Measurements from ENCODE around the gene NEK4.
"Not testable (repeated sequence)": the region's sequence is repeated elsewhere in the genome, so short reads cannot be mapped to it uniquely, and the experiment has no call there.

The NEK4 gene

DNA sequence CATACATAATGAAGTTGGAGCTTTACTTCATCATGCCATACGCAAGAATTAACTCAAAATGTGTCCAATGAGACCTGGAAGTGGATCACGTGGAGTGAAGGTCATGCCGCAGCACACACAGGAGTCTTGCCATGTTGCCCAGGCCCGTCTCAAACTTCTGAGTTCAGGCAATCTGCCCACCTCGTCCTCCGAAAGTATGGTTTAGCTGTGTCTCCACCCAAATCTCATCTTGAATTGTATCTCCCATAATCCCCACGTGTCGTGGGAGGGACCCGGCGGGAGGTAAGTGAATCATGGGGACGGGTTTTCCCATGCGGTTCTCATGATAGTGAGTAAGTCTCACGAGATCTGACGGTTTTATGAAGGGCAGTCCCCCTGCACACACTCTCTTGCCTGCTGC is 39.1 kb downstream of the NEK4 start:
- DNase-seq (ENCODE audit: low read depth), result no peak

DNA sequence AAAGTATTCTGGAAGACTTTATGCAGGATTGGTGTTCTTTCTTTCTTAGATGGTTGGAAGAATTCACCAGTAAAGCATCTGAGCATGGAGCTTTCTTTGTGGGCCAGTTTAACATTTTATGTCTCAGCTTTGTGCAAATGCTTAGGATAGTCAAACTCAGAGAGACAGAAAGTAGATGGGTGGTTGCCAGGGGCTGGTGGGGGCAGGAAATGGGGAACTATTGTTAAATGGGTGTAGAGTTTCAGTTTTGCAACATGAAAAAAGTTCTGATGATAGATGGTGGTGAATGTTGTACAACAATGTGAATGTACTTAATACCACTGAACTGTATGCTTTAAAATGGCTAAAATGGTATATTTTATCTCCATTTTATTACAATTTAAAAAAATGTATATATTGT is 40.1 kb downstream of the NEK4 start:
- DNase-seq (ENCODE audit: low read depth), result no peak

DNA sequence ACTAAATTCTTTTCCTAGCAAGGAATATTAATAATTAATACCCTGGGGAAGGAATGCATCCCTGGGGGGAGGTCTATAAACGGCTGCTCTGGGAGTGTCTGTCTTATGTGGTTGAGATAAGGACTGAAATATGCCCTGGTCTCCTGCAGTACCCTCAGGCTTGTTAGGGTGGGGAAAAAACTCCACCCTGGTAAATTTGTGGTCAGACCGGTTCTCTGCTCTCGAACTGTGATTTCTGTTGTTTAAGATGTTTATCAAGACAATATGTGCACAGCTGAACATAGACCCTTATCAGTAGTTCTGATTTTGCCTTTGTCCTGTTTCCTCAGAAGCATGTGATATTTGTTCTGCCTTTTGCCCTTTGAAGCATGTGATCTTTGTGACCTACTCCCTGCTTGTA is 42.0 kb downstream of the NEK4 start:
- not testable (repeated sequence) for DNase-seq (ENCODE audit: low read depth)

DNA sequence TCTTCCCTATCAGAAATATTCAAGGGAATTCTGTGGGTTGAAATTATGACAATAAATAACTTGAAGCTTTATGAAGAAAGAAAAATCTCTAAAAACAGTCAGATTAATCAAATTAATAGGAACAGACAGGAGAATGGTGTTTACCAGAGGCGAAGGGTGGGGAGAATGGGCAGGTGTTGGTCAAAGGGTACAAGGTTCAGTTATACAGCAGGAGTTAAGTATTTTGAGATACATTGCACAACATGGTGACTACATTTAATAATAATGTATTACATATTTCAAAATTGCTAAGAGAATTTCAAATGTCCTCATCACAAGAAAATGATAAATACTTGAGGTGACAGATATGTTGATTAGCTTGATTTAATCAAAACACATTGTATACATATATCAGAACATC is 46.2 kb downstream of the NEK4 start:
- no peak for DNase-seq (ENCODE audit: low read depth)

DNA sequence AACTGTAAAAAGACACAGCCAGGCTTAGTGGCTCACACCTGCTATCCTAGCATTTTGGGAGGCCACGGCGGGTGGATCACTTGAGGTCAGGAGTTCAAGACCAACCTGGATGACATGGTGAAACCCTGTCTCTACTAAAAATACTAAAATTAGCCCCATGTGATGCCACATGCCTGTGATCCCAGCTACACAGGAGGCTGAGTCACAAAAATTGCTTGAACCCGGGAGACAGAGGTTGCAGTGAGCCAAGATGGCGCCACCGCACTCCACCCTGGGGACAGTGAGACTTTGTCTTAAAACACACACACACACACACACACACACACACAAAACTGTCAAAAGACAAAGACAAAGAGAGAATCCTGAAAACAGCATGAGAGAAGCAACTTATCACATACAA is 46.8 kb downstream of the NEK4 start:
- DNase-seq (ENCODE audit: low read depth), result no peak

DNA sequence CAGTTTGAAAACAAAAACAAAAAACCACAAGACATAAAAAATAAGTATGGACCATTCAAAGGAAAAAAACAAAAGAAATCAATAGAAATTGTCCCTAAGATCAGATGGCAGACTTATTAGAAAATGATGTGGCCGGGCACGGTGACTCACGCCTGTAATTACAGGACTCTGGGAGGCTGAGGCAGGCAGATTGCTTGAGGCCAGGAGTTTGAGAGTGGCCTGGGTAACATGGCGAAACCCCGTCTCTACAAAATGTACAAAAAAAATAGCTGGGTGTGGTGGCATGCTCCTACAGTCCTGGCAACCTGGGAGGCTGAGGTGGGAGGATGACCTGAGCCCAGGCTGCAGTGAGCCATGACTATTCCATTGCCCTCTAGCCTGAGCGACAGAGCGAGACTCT is 48.2 kb downstream of the NEK4 start:
- DNase-seq (ENCODE audit: low read depth), result no peak

DNA sequence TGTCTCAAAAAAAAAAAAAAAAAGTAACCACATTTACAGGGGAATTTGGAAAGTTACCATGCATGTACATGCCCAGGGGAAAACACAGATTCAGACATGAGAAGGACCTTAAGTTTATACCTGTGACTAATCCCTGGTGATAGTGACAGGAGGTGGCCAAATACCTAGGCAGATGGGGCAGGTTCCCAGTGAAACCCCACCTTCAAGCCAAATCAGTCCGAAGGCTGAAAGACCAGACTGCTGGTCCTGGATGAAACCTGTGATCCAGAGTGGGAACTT is 49.1 kb downstream of the NEK4 start:
- DNase-seq (ENCODE audit: low read depth), result no peak

DNA sequence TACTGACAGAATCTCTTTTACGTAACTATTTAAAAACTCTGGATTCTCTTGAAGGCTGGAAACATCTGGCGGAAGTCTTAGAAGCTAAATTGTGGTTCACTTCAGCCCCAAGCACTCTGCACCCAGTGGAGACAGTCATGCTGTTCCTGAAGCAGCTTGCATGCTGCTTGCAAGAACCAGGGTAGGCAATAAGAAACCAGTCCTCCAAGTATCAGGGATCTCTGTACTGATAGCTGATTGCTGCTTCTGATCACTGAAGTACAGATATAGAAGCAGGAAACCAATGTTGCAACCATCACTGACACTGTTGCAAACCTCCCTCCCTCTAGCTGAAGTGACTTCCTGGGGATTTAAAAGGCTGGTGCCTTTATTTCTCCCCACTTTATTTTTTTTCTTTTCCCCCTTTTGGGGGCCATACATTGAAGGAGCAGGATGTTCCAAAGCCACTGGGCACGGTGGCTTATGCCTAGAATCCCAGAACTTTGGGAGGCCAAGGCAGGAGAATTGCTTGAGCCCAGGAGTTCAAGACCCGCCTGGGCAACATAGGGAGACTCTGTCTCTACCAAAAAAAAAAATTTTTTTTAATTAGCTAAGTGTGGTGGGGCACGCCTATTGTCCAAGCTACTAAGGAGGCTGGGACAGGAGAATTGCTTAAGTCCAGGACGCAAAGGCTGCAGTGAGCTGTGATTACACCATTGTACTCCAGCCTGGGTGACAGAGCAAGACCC is 49.6 kb downstream of the NEK4 start:
- DNase-seq (ENCODE audit: low read depth), result no peak

DNA sequence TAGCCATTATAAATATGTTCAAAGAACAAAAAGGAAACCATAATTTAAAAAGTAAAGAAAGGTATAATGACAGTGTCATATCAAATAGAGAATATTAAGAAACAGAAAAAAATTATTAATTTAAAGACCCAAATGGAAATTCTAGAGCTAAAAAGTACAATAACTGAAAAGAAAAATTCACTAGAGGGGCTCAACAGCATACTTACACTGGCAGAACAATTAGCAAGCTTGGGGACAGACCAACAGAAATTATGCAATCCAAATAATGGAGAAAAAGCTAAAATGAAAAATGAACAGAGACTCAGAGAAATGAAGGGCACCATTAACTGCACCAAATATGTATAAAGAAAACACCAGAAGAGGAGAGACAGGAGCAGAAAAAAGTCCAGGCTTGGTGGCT is 51.1 kb downstream of the NEK4 start:
- DNase-seq (ENCODE audit: low read depth), result no peak

DNA sequence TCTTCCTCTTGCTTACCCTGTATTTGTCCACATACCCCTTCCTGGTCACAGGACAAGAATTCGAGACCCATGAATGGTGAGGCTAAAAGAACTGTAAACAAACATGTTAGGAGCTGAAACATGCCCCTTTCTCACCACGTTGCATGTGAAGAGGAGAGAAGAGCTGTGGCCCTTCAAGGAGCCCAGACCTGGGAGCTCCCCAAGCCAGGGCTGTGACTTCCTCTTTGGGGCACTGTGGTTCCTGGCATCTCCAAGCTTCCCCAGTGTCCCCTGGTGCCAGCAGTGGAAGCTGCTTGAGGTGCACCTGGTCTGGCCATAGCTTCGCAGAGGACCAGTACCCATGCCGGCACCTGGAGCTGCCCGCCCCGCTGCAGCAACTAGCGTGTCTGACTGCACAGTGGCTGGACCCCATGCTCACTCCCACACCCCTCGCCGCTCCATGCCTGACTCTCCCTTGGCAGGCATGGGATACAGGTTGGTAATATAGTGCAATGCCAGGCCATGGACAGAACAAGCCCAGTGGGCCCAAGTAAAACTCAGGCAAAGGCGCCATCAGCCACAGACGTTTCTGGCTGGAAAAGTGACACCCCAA is 54.9 kb downstream of the NEK4 start:
- no peak for DNase-seq (ENCODE audit: low read depth)

DNA sequence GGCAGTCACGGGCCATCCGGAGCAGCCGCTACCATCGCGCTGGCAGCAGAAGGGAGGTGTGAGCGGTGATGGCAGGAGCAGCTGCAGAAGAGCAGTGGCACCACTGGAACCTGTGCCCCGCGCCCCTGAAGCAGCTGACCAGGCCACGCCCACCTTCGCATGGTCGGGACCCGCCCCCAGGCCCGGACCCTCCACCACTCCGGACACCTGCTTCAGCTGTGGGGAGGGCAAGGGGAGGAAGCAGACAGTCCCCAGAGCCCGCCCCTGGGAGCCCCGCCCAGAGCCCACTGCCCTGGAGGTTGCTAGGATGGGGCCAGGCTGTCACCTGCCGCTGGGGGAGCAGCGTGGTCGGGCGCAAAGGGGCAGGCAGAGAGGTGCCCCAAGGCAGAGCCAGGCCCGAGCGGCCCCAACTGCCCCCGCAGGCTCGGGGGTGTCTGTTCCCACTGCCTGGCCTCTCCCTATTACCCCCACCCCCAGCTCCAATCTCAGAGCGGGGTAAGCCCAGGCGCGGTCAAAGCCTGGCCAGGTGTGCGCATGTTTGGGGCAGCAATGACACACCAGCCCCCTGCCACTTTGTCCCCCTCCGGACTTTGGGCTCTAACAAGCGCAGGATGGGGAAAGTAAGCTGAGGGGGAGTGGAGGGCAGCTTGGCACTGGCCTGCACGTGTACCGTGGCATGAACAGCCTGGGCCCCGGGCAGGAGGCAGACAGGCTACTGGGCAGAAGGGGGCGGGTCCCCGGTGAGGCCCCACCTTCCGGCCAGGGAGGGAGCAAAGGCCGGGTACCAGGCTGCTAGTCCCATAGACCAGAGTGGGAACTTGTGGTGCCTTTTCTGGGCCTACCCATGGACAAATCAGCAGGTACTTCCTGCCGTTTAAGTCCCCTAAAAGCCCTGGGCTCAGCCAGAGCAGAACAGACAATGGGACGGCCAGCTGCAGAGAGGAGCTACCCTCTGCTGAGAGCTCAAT is 56.1 kb downstream of the NEK4 start:
- DNase-seq (ENCODE audit: low read depth), result no peak

DNA sequence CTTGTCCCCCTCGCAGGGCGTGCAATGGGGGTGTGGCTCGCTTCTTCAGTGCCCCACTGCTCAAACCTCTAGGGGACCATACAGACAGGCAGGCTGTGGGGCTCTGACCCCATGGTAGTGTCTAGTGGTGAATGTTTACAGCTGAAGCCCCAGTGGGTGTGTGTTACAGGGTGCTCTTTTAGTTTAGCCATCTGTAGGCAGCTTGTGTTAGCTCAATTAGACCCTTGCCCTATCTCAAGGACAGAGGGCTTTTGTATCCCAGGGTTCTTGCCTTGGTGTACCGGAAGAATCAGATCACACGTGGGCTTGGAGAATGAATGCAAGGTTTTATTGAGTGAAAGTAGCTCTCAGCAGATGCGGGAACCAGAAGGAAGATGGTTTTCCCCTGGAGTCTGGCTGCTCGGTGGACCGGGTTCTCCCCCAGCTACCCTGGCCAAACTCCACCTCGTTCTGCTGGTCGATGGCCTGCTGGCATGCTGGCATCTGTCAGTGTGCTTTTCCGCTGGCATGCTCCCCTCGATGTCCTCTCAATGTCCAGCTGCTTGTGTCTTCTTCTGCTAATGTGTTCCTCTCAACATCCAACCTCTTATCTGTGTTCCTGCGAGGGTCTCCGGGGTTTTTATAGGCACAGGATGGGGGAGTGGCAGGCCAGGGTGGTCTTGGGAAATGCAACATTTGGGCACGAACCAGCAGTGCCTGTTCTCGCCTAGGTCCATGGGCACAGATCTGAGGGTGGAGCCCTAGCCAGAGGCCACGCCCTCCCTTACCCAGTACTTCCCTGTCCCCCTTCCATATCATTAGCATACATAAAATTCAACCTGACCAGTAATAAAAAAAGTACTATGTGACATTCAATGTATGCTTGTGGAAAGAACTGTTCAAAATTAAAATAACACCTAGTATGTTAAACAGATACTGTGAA is 58.2 kb downstream of the NEK4 start:
- DNase-seq (ENCODE audit: low read depth), result no peak

DNA sequence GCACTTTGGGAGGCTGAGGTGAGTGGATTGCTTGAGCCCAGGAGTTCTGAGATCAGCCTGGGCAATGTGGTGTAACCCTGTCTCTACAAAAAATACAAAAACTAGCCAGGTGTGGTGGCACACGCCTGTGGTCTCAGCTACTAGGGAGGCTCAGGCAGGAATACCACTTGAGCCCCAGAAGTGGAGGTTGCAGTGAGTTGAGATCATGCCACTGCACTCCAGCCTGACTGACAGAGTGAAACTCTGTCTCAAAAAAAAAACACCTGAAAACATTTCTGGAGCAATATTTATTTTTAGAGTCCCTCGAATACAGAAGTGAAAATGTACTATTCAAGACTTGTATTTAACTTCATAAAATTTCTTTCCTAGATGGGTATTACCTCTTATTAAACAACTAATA is 60.2 kb downstream of the NEK4 start:
- no peak for DNase-seq (ENCODE audit: low read depth)

DNA sequence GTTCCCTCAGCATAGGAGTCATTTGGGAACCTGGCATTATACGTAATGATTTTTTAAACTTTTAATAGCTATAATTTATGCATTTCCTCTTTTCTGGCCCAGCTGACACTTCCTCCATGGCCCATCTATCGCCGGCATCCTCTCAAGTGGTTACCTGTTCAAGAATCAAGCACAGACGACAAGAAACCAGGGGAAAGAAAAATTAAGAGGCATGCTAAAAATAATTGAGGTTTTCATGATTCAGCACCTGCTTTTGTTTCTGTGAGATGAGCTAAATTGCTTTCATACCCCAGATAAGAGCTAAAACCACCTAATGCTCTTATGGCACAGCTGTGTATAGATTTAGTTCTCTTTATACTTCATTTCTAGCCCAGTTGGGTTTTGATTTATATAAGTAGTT is 63.2 kb downstream of the NEK4 start:
- DNase-seq (ENCODE audit: low read depth), result no peak

DNA sequence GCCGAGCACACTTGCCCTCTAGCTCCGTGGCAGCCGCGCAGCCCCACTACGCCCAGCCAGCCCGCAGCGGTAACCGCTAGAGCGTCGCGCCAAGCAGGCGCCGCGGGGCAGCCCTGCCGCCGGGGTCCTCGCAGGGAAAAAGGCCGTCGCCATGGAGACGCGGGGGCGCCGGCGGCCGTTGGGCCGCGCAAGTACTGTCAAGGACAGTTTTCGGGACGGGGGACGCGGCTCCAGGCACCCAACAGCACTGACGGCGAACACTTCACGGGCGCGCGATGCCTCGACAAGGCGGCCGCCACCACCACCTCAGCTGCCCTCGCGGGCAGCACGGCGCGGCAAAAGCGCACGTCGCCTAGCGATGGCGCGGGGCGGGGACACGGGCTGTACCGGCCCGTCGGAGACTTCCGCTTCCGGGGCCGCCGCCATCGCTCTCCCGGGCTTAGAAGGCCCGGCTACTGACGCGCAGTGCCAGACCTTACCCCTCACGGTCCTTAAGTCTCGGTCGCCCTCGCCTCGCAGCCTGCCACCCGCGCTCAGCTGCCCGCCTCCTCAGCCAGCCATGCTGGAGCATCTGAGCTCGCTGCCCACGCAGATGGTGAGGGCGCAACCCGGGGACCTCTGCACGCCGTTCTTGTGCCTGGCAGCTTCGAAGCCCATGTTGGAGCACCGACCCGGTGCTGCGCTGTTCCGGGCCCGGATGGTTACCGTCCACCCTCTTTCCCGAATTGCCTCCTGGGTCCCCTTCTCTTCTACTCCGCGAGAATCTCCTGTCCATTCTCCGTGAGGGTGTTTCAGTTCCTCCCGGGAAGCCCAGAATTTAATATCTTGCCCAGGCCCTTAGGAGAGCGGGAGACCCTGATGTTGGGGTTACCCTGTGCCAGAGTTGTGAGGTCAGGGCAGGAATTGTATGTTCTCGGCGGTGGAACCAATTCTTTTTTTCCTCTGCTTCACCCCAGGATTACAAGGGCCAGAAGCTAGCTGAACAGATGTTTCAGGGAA is 64.8 kb downstream of the NEK4 start, which contains the start of the genes GLT8D1 and SPCS1:
Gene GLT8D1 (minus strand): TSS at position 104 of the 999 bp plus-strand sequence. CDS start 5,331 bp downstream, outside the sequence.
Gene SPCS1 (plus strand): TSS at position 419 of the 999 bp plus-strand sequence. CDS start 141 bp downstream, at position 560.
- peak; percentile 70 for DNase-seq (ENCODE audit: low read depth)

DNA sequence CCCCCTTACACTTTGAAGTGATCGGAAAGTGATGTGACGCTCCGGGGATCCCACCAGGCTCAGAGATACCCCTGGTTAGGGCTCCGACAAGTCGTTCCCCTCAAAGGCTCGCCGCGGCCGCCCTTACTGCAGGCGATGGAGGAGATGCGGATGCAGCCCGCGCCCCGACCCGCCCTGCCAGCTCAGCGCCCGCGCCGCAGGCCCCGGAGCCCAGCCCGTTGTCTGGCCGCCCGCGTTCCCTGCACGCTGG is 65.4 kb downstream of the NEK4 start:
- DNase-seq (ENCODE audit: low read depth), result no peak

DNA sequence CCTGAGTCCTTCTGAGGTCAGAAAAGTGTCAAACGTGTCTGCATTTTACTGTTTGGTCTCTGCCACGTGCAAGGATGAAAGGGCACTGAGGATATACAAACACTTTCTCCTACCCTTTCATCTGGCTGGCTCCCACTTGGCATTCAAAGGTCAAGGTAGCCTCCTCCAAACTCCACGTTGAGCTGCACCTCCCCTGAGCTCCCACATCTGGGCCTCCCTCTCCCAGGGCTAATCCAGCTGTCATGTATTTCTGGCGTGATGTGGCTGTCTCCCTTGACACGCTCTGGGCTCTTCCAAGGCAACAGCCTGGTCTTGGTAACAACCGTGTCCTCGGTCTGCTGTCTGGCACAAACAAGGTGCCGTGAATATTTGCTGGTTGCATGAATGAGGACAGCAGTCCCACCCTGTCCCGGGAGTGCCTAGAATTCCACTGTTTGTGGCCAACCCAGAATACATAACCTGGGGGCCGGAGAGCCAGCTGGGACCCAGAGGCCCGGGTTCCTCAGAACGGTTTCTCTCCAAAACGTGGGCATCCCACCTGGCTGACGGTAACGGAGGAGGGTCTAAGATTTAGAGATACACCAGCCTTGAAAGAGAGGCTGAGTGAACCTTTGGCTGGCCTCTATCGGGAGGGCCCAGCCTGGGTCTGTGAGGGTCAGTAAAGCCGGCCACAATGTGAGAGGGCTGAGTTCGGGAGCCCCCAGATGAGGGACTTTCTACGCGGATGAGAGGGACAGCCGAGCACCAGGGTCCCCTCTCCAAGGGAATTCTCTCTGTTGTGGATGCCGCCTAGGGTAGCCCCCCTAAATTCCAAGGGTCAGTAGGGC is 65.9 kb downstream of the NEK4 start:
- DNase-seq (ENCODE audit: low read depth), result no peak

DNA sequence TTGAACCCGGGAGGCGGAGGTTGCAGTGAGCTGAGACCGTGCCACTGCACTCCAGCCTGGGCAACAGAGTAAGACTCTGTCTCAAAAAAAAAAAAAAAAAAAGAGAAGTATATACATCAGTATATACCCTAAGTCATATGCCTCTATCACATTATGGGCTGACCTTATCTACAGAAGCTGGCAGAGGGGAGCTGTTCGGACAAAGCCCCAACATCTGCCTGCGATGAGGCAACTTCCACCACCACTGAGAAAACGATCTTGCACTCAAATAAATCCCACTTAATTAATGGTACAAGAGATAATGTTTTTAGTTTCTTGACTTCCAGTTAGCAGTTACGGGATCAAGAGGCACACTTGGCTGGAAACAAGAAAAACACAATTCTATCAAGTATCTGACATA is 67.4 kb downstream of the NEK4 start:
- no peak for DNase-seq (ENCODE audit: low read depth)

DNA sequence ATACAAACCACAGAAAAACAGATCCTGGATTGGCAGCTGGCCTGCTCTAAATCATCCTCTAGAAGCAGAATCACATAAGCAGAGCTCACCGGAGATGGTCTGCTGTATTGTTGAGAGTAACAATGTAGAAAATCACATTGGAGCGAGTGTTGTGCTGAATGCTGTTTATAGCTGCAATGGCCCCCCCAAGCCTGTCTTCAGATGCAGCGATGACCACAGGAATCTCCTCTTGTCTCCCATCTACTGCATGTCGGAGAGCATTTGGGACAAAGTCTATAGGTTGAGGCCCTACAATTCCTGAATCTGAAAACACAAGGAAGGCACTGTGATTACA is 73.1 kb downstream of the NEK4 start:
- DNase-seq (ENCODE audit: low read depth), result no peak
